Activated CD4-positive, alpha-beta T cell treated with anti-CD3 and anti-CD28 coated beads, Interleukin-2, amount 50 U/mL, for 48 hours (primary cell): Measurements from ENCODE around the gene DXO.
A peak's percentile ranks its signal among the peaks of the same experiment; 100 is the strongest.
"Not testable (repeated sequence)": the region's sequence is repeated elsewhere in the genome, so short reads cannot be mapped to it uniquely, and the experiment has no call there.

Source experiments
- DNase-seq, 2 experiments: peaks; one replicate each; pipeline ENCODE4 v3.0.0-alpha.2; 2020

The DXO gene

DNA sequence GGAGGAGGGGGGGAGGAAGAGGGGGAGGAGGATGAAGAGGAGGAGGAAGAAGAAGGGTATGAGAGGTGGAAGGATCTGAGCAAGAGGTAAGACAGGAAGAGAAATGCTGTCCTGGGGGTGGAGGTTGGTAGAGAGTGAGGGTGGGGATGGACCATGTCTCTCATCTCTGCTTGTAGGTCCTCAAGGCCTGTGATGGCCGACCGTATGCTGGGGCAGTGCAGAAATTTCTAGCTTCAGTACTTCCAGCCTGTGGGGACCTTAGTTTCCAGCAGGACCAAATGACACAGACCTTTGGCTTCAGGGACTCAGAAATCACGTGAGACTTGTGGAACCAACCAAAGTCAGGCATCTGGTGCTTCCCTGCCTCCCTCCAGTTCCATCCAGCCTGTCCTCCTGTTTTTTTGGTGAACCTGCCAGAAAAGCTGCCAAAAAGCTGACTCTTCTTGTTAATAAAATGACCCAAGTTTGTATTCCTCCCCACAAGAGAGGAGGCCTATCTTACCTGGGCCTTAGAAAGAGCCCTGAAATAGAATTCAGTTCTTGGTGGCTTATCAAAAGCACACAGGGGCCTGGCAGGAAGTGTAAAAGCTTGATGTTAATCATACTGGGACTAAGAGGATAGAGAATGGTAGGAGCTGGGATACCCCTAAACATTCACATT lies 7.4 kb upstream of the DXO start:
- no peak for DNase-seq

DNA sequence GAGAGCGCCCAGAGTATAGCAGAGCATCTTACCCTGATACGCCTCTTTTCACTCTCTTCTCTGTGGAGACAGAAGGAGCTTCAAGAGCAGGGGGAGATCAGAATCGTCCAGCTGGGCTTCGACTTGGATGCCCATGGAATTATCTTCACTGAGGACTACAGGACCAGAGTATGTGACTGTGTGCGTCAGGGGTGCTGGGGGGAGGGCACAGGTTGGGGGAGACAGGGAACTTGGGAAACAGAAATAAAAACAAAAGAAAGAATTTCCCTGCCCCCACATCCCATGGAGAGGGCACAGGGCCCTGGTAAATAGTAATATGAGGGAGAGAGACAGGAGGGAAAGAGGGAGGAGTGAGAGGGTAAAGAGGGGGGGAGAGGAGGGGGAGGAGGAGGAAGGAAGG lies 6.9 kb upstream of the DXO start:
- no peak for DNase-seq

DNA sequence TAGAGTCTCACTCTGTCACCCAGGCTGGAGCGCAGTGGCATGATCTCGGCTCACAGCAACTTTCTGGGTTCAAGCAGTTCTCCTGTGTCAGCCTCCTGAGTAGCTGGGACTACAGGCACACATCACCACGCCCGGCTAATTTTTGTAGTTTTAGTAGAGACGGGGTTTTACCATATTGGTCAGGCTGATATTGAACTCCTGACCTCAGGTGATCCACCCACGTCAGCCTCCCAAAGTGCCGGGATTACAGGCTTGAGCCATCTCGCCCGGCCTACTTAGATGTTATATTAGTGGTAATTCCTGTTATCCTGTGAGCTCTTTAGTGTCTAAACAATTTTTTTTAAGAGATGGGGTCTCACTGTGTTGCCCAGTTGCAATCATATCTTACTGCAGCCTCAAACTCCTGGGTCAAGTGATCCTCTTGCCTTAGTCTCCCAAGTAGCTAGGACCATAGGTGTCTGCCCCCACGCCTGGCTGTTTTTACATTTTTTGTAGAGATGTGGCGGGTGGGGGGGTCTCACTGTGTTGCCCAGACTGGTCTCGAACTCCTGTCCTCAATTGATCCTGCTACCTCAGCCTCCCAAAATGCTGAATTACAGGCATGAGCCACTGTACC lies 6.0 kb upstream of the DXO start:
- DNase-seq, result no peak

DNA sequence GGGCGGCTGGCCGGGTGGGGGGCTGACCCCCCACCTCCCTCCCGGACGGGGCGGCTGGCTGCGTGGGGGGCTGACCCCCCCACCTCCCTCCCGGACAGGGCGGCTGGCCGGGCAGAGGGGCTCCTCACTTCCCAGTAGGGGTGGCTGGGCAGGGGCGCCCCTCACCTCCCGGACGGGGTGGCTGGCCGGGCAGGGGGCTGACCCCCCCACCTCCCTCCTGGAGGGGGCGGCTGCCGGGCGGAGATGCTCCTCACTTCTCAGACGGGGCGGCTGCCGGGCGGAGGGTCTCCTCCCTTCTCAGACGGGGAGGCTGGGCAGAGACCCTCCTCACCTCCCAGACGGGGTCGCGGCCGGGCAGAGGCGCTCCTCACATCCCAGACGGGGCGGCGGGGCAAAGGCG lies 4.1 kb upstream of the DXO start:
- DNase-seq, result not testable (repeated sequence)

DNA sequence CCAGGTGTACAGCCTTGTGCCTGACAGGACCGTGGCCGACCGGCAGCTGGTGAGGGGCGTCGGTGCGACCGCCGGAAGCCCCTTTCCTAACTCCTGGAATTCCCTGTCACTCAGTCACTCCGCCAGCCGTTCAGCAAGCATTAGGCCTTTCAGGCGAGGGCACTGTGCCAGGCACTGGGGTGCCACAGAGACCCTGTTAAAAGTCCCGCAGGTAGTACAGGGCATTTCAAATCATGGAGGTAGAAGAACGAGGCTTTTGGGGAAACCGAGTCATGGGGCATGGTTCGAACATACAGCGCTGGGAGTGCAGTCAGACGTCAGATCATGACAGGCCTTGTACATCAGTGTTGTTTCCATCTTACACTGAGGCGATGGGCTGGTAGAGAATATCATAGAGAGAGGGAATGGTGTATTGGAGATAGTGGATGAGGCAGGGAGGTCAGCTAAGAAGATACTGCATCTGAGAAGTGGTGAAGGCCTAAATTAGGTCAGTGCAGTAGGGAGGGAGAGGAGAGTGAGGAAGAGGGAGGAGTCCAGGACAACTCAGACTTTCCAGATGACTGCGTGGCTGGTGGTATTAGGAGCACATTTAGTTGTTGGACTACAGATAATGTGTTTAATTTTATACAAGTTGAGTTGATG lies 892 bp upstream of the DXO start:
- DNase-seq, result peak; percentile 15 to 28

DNA sequence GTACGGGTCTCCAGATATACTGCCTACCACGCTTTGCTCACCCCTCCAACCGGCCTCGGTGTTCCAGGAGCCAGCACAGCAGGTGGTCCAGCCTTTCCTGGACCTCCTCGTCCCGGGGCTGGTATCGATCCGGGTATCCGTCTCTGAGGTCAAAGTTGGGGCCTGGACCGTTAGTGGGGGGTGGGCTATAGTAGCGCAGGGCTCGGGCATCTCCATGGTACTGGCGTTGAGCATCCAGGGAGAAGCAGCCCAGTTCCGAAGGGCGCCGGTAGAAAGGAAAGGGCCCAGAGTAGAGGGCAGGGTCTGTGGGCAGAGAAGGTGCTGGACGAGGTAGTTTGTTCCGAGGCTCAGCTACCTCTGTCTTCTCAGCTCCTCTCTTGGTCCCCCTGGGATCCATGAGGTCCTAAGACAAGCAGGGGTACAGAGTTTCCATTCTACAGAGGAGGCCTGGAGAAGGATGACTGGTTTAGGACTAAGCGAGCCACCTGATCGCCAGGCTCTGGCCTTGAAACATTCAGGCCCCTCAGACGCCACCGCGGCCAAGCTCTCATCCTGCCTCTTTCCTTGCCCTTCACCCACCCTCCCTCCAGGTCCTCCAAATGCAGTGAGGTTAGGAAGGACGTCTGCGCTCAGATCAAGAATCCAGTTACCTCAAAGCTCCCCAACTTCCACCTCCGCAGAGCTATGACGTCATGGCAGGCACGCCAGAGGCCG lies 502 bp downstream of the DXO start:
- no peak for DNase-seq

DNA sequence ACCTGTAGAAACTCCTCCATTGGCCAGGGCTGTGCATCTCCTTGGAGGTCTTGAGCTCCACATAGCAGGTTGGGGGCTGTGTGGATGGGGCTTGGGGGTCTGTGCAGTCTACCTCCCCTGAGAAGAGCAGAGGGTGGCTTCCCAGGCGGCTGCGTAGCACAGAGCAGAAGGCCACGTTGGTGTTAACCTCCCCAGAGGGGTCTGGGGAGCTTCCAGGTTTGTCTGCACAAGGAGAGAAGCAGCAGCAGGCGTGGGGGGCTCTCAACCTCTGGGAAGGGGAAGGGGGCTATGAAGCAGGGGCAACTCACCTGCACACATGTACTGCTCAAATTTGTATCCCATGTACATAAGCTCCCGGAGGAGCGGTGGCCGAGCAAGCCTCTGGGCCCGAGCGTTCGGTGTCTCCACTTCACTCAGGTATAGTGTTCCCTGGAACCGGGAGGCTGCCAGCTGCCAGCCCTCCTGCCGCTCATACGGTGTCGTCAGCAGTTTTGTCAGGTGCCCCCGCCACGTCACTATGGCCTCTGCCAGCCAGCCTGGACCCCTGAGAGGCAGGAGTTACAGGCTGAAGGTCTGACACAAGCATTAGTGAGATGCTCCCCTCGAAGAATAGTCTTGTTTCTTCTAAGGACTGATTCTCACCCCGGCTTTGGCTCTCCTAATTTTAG lies 1.2 kb downstream of the DXO start:
- no peak for DNase-seq

DNA sequence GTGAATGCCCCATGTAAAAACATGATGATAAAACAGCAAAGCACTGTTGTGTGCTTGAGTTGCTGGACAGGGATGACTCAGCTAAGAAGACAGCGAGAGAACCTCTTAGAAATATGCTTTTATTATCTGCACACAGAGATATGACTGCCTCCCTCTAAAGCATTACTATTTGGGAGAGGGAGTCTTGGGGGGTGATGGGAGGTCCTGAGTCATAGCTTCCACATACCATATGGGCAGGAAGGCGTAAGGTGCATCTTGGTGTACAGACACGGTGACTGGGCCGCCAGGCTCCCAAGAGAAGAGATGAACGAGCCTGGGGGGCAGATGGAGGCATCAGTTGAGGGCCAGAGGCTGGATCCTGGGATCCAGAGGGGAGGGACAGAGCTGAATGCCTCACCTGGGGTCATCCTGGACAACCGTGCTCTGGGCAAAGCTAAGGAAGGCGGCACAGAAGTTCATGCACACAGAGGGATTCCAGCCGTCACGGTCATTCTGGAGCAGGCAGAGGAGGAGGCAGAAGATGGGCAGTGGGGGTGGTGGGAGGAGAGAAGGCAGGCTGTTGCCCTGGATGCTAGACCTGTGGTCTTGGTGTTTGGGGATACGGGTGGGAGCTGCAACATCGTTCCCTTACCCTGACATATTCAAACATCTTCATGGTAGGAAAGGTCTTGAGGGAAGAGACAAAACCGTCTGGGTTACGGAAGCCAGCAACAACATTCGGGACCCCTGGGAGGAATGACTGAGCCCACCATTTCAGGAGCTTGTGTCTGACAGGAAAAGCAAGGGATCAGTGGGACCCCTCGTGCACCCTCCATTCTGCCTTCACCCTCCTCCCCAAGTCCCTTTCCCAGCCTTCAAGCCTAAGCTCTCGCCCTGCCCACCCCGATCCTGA lies 2.0 kb downstream of the DXO start:
- DNase-seq, result no peak

DNA sequence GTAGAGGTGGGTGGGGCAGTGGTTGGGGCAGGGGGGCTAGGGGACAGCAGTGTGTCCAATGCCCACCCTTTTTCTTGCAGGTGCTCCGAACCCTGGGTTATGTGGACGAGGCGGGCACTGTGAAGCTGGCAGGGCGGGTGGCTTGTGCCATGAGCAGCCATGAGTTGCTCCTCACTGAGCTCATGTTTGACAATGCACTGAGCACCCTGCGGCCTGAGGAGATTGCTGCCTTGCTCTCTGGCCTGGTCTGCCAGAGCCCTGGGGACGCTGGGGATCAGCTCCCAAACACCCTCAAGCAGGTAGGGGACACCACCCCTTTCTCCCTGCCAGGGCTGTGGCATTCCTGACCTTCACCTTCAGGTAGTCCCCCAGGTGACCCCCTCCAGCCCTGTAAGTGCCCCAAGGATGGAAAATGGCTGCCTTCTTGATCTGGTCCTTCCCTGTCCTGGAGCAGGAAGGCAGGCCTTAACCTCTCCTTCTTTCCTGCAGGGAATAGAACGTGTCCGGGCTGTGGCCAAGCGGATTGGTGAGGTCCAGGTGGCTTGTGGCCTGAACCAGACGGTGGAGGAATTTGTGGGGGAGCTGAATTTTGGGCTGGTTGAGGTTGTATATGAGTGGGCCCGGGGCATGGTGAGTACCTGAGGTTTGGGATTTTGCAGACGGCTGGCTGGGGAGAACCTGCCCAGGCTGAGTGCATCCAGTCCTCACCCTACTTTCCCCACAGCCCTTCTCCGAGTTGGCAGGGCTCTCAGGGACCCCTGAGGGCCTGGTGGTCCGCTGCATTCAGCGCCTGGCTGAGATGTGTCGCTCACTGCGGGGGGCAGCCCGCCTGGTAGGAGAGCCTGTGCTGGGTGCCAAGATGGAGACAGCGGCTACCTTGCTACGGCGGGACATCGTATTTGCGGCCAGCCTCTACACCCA lies 2.9 kb downstream of the DXO start:
- no peak for DNase-seq

DNA sequence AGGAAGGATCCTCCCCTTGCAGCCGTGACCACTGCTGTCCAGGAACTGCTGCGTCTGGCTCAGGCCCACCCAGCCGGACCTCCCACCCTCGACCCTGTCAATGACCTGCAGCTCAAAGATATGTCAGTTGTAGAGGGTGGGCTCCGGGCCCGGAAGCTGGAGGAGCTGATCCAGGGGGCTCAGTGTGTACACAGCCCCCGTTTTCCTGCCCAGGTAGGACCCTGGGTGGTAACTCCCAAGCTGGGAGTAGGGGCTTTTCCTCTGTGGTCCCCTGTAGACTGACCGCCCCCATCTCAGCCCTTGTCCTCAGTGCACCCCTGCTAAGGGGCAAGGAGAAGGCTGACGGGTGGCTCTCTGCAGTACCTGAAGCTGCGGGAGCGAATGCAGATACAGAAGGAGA lies 3.6 kb downstream of the DXO start:
- DNase-seq, result no peak

DNA sequence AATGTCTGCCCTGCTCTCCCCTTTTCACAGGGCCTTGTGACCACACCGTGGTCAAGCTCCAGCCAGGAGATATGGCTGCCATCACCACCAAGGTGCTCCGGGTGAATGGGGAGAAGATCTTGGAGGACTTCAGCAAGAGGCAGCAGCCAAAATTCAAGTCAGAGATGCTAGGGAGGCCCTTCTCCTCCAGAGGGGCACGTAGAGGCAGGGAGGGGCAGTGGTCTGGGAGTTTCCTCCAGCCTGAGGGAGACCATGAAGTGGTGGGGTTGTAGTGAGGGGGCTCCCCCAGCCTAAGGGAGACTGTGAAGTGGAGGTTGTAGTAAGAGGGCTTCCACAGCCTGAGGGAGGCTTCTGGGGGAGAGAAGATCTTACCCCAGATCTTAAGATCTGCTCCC lies 4.0 kb downstream of the DXO start:
- no peak for DNase-seq

DNA sequence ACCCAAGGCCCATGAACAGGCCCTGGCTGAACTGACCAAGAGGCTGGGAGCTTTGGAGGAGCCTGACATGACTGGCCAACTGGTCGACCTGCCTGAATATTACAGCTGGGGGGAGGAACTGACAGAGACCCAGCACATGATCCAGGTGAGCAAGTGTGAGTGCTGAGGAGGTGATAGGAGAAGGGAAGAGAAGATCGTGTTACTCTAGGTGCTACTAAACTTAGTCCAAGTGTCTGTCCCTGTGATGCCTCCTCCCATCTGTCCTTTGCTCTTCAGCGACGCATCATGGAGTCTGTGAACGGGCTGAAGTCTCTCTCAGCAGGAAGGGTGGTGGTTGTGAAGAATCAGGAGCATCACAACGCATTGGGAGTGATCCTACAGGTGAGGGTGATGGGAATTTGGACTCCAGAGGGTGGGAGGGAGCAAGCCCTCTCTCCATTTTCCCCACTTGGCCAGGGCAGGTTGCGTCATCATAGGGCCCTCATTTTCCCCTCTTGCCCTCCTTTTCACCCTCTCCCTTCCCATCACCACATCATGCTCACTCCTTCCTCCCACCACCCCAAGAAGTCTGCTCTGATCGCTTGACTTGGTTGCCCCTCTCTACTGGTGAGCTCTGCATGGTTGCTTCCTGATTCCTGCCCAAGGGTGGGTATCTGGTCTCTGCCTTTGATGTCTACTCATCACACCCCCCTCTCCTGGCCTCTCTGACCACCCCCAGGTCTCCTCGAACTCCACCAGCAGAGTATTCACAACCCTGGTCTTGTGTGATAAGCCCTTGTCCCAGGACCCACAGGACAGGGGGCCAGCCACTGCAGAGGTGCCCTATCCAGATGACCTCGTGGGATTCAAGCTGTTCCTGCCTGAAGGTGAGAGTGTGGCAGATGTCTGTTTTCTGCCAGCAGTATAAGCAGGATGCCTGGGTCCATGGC lies 4.7 kb downstream of the DXO start:
- no peak for DNase-seq

DNA sequence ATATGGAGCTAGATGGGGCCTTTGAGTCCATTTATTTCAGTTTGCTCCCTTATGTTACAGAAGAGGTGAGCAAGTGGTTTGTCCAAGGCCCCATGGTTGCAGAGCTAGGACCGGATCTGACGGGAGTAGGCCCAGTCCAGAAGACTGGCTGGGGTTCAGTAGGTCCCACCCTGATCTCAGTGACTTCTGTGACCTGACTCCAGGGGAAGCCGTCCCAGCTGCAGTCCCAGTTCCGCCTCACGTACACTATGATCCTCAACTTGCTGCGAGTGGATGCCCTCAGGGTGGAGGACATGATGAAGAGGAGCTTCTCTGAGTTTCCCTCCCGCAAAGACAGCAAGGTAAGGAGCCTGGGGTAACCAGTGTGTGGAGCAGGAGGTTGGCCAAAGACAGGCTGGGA lies 5.4 kb downstream of the DXO start:
- DNase-seq, result no peak

DNA sequence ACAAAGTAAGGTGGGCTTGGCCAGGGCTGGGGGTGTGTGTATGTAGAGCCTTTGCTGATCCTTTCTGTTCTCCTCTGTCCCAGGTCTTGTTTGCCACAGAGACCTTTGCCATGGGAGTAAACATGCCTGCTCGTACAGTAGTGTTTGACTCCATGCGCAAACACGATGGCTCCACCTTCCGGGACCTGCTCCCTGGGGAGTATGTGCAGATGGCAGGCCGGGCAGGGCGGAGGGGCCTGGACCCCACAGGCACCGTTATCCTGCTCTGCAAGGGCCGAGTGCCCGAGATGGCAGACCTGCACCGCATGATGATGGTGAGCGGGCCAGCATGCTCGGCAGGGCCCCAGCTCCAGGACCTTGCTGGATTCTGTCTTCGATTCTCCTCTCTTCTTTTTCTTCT lies 6.2 kb downstream of the DXO start:
- no peak for DNase-seq

DNA sequence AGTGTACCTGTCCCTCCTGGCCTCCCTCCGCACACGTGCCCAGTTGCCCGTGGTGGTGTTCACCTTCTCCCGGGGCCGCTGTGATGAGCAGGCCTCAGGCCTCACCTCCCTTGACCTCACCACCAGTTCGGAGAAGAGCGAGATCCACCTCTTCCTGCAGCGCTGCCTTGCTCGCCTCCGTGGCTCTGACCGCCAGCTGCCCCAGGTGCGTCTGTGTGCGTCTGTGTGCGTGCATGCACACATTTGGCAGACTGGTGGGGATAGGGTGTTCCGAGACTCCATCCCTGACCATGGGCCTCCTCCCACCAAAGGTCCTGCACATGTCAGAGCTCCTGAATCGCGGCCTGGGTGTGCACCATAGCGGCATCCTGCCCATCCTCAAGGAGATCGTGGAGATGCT lies 8.0 kb downstream of the DXO start:
- no peak for DNase-seq

DNA sequence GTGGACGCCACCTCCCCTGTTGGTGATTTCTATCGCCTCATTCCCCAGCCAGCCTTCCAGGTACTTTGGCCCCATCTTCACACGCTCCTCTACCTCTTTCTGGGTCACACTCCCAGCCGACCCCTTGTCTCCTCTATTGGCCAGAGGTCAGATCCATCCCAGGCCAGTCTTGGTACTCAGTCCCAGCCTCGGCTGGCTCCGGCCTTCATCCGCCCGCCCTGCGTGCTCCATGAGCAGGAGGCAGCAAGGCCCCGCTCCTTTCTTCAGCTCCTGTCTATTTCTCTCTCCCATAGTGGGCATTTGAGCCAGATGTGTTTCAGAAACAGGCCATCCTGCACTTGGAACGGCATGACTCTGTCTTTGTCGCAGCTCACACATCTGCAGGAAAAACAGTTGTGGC lies 10.3 kb downstream of the DXO start:
- DNase-seq, result no peak

DNA sequence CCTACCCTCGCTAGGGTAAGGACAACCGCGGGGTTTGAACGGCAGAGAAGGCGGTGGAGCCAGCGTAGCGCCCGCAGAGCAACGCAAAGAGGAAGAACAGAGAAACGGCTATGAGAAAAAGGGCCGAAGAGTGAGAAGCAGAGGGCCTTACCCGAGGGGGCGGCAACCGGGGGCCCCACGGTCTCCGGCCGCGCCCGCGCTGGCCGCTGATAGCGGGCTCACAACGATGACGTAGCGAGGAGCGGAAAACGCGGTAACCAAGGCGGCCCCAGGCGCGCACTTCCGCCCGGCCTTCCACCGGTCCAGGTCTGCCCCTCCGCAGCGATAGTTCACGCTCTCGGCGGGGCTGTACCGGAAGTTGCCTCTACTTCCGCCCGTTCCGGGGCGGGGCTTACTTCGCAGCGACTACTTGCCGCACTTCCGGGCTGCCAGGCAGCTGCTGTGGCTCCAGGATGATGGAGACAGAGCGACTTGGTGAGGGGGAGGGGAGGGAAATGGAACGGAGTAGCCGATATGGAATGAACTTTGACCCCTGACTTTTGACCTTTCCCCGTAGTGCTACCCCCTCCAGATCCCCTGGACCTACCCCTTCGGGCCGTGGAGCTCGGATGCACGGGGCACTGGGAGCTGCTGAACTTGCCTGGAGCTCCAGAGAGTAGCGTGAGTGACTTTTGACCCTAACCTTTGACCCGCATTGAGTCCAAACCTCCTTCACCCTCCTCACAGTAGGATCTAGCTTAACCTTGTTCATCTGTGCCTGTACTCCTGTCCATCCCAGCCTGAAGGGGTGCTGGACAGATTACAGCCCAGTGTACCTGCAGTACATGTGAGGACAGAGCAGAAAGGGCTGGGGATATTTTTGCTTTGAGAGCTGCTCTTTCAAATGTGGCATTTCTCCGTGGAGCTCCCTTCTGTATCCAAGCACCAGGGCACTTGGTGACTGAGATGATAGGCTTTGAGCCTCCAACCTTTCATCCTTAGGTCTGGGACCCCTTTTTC lies 12.9 kb downstream of the DXO start, which contains the start of the genes NELFE and SKIC2:
TSS of gene NELFE (minus strand) at position 231 of the 999 bp plus-strand sequence. CDS start 525 bp downstream, outside the sequence.
TSS of gene SKIC2 (plus strand) at position 435 of the 999 bp plus-strand sequence. CDS start at position 453, 18 bp downstream.
- peak; percentile 97 to 98 for DNase-seq

DNA sequence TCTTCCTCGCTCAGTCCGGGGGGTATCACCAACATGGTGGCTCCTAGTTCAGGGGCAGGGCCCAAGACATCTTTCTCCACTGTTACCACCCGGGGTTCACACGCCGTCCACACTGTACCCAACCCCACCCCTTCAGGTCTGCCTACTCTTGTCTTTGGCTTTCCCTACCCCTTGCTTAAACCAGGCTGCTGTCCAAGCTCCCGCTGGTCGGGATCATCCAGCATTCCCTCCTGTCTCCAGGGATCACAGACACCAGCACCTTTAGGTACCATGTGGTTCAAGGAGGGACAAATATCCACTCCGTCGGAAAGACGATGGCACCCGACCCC lies 13.6 kb downstream of the DXO start:
- no peak for DNase-seq

DNA sequence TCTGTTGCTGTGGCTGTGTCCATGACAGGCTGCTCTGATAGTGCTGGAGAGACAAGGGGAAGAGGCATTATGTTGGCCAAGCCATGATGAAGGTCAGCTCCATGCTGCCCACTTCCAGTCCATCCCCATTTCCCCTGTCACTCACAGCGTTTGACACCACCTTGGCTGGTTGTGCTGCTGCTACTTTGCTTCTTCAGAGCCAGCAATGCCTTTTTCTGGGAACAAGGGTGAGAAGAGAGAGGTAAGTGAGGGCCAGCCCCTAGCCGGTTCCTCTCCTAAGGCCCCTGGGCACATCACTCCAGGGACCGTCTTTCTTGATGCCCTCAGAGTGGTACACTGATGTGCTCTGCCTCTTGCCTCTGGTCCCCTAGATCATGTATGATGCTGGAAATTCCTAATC lies 15.1 kb downstream of the DXO start:
- DNase-seq, result no peak
